ENCODE data around the gene GPR61.

The GPR61 gene

DNA sequence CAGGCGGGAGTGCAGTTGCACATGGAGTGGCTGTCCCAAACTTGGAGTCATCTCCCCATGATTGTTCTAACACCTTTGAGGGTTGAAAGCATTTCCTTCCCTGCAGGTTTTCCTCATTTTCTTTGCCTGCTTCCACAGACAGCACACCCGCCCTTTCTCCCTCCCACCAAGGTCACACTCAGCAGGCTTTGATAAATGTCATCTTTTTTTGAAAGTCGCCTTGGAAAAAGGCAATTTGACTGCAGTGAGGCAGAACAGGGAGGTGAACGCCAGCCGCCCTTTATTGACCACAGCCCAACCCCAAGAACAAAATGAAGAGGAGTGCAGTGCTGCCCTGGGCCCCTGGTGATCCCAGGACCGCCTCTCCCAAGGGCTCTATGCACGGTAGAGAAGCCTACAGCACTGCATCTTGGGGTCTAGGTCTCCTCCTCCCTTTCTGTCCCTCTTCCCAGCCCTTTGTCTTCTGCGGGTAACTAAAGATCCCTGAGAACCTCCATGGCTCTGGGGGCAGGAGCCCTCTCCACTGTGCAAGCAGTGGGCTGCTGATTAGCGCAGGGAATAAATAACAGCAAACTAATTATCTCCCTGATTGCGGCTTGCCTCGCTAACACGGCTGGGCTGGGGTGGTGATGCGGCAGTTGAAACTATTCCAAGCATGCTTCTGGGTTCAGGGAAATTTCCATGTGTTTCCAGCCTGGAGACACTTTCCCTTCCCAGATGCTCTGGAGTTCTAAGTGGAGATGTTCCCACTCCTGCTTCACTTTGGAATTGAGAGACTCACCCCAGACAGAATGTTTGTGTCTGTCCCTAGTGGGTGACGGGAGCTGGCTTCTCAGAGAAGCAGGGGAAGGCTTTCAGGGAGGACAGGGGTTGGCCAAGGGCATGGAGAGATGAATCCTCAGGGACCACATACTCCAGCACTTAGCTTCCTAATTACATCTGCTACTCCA, 18.4 kb upstream of the GPR61 start:
- no peaks in the 10 kb centered on the region for H3K36me3 ChIP-seq (ENCODE audit: control insufficient read depth in 4 of 4, insufficient read depth in 4 of 4, low read length in 3 of 4)
- no peak overlapping the region for H3K4me3 ChIP-seq (ENCODE audit: control insufficient read depth in 1 of 7, extremely low read depth in 1 of 7, insufficient read depth in 4 of 7, low read depth in 2 of 7, low read length in 6 of 7)
- peaks cover 0 to 8% (median 0%) of the 10 kb centered on the region in 5 experiments for H3K27me3 ChIP-seq (replicated peaks in 2 of 5; ENCODE audit: control insufficient read depth in 4 of 5, insufficient read depth in 5 of 5, low read length in 4 of 5)
- WGBS (ENCODE audit: insufficient coverage): 97% methylated on average over 13 of the region's 14 CpGs
- ChIA-PET CTCF (interaction anchor here (1.0 to 39.1 kb wide), 5 partner anchors 11 to 35 kb away, joined by 3 to 1203 read pairs (median 90); partner anchors contain the start of genes AMIGO1, ATXN7L2, CYB561D1 and GPR61), POLR2A (no interaction called here)
- no peak for DNase-seq
- no peak overlapping the region for H3K27ac ChIP-seq (ENCODE audit: insufficient read depth in 1 of 2, low read depth in 1 of 2, low read length in 2 of 2, poor library complexity in 1 of 2, severe bottlenecking in 2 of 2)
- H3K4me1 ChIP-seq (ENCODE audit: control extremely low read depth in 1 of 4, control insufficient read depth in 4 of 4, insufficient read depth in 4 of 4, low read length in 3 of 4): no peaks in the 10 kb centered on the region
- H3K9me3 ChIP-seq (ENCODE audit: control extremely low read depth in 1 of 5, control insufficient read depth in 4 of 5, insufficient read depth in 2 of 5, low read depth in 1 of 5, low read length in 4 of 5): no peaks in the 10 kb centered on the region

DNA sequence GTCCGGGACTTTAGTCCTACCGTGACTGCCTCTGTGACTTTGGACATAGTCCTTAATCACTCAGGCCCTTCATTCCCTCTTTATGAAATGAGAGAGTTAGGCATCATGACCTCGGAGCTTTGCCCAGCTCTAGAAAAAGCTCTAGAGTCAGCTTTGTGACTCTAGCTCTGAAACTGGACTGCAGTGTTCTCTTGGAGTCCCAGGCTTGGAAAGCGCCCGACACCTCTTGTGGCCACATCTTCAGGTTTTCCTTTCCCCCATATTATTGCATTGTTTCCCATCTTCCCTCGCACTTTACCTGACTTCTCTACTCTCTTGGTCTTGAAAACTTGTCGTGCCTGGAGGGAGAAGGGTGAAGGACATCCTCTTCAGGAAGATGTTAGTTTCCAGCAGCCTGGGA, 17.6 kb upstream of the GPR61 start:
- CTCF ChIA-PET: interaction anchor here (4.4 to 26.3 kb wide), 2 partner anchors 10 to 21 kb away, joined by 34 to 1203 read pairs; partner anchors contain the start of genes AMIGO1, ATXN7L2 and CYB561D1

DNA sequence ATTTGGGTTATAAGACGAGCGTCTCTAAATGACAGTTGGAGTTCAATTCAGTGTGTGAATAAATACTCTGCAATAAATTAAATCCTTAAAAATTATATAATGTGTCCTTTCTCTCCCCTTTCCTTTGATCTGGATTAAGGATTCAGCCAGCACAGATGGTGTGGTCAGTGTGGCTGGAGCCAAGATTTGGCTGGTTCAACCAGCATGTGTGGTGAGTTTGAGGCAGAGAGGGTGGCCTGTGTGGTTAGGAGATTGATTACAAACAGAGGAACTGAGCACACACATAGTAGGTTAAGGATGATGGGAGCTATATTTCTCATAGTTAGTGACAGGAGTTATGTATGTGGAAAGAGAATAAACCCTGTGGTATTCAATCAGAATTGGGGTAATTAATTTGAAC, 16.0 kb upstream of the GPR61 start:
- Histone ChIP-seq H3K9me3 (ENCODE audit: control extremely low read depth in 1 of 5, control insufficient read depth in 4 of 5, insufficient read depth in 2 of 5, low read depth in 1 of 5, low read length in 4 of 5) (no peaks in the 10 kb centered on the region), H3K4me3 (ENCODE audit: control insufficient read depth in 1 of 7, extremely low read depth in 1 of 7, insufficient read depth in 4 of 7, low read depth in 2 of 7, low read length in 6 of 7) (no peak overlapping the region), H3K36me3 (ENCODE audit: control insufficient read depth in 4 of 4, insufficient read depth in 4 of 4, low read length in 3 of 4) (no peaks in the 10 kb centered on the region), H3K27ac (ENCODE audit: insufficient read depth in 1 of 2, low read depth in 1 of 2, low read length in 2 of 2, poor library complexity in 1 of 2, severe bottlenecking in 2 of 2) (no peak overlapping the region), H3K27me3 (replicated peaks in 2 of 5; ENCODE audit: control insufficient read depth in 4 of 5, insufficient read depth in 5 of 5, low read length in 4 of 5) (peaks cover 0 to 13% (median 0%) of the 10 kb centered on the region in 5 experiments), H3K4me1 (ENCODE audit: control extremely low read depth in 1 of 4, control insufficient read depth in 4 of 4, insufficient read depth in 4 of 4, low read length in 3 of 4) (no peaks in the 10 kb centered on the region)
- no CpG with 5 or more reads among the region's 2 CpGs for WGBS (ENCODE audit: insufficient coverage)
- DNase-seq: no peak
- ChIA-PET POLR2A (no interaction called here), CTCF (interaction anchor here (0.9 to 26.3 kb wide), 4 partner anchors 9 to 116 kb away, joined by 3 to 1203 read pairs (median 19); partner anchors contain the start of genes AMIGO1, ATXN7L2 and CYB561D1)

More for the DNA sequence above, 17.6 kb upstream of the GPR61 start:
- Histone ChIP-seq H3K27me3 (replicated peaks in 2 of 5; ENCODE audit: control insufficient read depth in 4 of 5, insufficient read depth in 5 of 5, low read length in 4 of 5) (peaks cover 0 to 8% (median 0%) of the 10 kb centered on the region in 5 experiments), H3K4me3 (ENCODE audit: control insufficient read depth in 1 of 7, extremely low read depth in 1 of 7, insufficient read depth in 4 of 7, low read depth in 2 of 7, low read length in 6 of 7) (no peak overlapping the region), H3K36me3 (ENCODE audit: control insufficient read depth in 4 of 4, insufficient read depth in 4 of 4, low read length in 3 of 4) (no peaks in the 10 kb centered on the region), H3K4me1 (ENCODE audit: control extremely low read depth in 1 of 4, control insufficient read depth in 4 of 4, insufficient read depth in 4 of 4, low read length in 3 of 4) (no peaks in the 10 kb centered on the region), H3K9me3 (ENCODE audit: control extremely low read depth in 1 of 5, control insufficient read depth in 4 of 5, insufficient read depth in 2 of 5, low read depth in 1 of 5, low read length in 4 of 5) (no peaks in the 10 kb centered on the region), H3K27ac (ENCODE audit: insufficient read depth in 1 of 2, low read depth in 1 of 2, low read length in 2 of 2, poor library complexity in 1 of 2, severe bottlenecking in 2 of 2) (no peak overlapping the region)
- whole genome bisulfite sequencing (ENCODE audit: insufficient coverage): 97% methylated on average over 5 of the region's 7 CpGs
- POLR2A ChIA-PET: no interaction called here
- no peak for DNase-seq

DNA sequence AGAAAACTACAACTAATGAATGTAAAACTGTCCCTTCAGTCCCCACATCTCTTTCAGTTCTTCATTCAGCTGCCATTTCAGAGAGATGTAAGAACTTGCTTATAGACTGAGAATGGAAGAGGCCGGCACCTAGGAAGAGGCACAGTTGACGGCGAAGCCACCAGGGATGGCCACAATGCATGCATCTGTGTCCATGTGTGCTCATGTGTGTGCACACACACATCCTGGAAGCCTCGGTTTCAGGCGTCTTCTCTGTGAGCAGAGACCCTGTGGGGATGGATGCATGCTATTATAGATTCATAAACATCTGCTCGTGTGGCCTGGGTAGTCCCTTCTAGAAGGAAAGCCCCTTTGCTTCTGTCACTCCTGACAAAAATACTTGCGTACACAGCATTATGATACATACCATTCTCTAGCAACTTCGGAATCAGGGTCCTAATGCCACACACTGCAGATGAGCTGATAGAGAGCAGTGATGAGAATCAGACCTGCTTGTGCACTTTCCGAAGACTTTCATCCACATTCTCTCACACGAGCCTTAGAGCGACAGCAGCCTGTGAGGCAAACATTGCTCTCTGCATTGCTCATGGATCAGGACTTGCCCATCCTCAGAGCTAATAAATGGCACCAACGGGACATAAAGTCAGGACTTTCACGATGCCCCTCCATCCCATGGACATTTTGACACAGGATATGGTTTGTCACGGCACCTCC, 12.4 kb upstream of the GPR61 start:
- no peak overlapping the region for H3K27ac ChIP-seq (ENCODE audit: insufficient read depth in 1 of 2, low read depth in 1 of 2, low read length in 2 of 2, poor library complexity in 1 of 2, severe bottlenecking in 2 of 2)
- H3K9me3 ChIP-seq (ENCODE audit: control extremely low read depth in 1 of 5, control insufficient read depth in 4 of 5, insufficient read depth in 2 of 5, low read depth in 1 of 5, low read length in 4 of 5): no peaks in the 10 kb centered on the region
- peaks cover 0 to 5% (median 0%) of the 10 kb centered on the region in 5 experiments for H3K27me3 ChIP-seq (replicated peaks in 2 of 5; ENCODE audit: control insufficient read depth in 4 of 5, insufficient read depth in 5 of 5, low read length in 4 of 5)
- POLR2A ChIA-PET: no interaction called here
- CTCF ChIA-PET: interaction anchor here (0.5 to 26.3 kb wide), 4 partner anchors 15 to 335 kb away, joined by 3 to 1203 read pairs (median 270); partner anchors contain the start of genes AMIGO1, AMPD2, ATXN7L2 and CYB561D1
- no peaks in the 10 kb centered on the region for H3K36me3 ChIP-seq (ENCODE audit: control insufficient read depth in 4 of 4, insufficient read depth in 4 of 4, low read length in 3 of 4)
- no peak for DNase-seq
- H3K4me3 ChIP-seq (ENCODE audit: control insufficient read depth in 1 of 7, extremely low read depth in 1 of 7, insufficient read depth in 4 of 7, low read depth in 2 of 7, low read length in 6 of 7): no peak overlapping the region
- H3K4me1 ChIP-seq (ENCODE audit: control extremely low read depth in 1 of 4, control insufficient read depth in 4 of 4, insufficient read depth in 4 of 4, low read length in 3 of 4): peaks cover 0 to 2% (median 0%) of the 10 kb centered on the region in 4 experiments
- 86% methylated on average over 11 of the region's 14 CpGs for WGBS (ENCODE audit: insufficient coverage)

DNA sequence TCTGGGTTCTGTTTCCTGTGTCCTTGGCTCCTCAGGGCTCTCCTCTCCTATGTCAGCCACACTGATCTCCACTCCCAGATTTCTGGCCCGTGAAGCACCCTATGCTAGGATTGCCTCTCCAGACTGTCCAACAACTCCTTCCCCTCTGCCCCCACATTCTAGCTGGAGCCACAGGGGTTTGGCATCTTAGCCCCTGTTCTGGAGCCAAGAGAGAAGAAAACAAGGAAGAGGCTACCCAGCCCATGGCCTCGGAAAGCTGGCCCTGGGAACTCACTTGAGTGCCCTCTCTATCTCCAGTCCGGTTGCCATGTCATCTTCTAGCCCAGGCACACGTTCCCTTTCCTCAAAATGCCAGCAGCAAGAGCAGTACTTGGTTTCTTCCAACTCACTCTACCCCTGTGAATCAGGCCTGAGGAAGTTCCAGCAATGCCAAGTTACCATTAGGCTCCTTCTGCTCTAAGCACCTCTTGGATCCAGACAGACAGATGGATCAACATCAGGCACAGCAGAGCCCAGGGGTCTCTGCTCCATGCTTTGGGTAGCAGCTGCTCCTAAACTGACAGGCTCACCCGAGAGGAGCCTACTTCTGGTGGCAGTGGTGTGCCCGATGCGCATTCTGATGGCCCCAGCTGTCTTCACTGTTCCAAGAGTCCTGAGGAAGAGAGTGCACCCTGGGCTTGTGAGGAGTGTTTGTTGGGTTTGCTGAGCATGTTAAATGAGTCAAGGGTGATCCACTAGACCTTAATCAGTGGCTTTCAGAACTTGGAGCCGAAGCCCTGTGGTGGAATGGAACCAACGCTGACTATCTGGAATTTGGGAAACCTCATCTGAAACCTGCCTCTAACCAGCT, 11.6 kb upstream of the GPR61 start:
- H3K4me3 ChIP-seq (ENCODE audit: control insufficient read depth in 1 of 7, extremely low read depth in 1 of 7, insufficient read depth in 4 of 7, low read depth in 2 of 7, low read length in 6 of 7): no peak overlapping the region
- H3K36me3 ChIP-seq (ENCODE audit: control insufficient read depth in 4 of 4, insufficient read depth in 4 of 4, low read length in 3 of 4): no peaks in the 10 kb centered on the region
- CTCF ChIA-PET: interaction anchor here (0.5 to 26.3 kb wide), 5 partner anchors 14 to 334 kb away, joined by 3 to 1203 read pairs (median 110); partner anchors contain the start of genes AMIGO1, AMPD2, ATXN7L2 and CYB561D1
- H3K27me3 ChIP-seq (replicated peaks in 2 of 5; ENCODE audit: control insufficient read depth in 4 of 5, insufficient read depth in 5 of 5, low read length in 4 of 5): peaks cover 0 to 5% (median 0%) of the 10 kb centered on the region in 5 experiments
- no peak for DNase-seq
- POLR2A ChIA-PET: no interaction called here
- H3K4me1 ChIP-seq (ENCODE audit: control extremely low read depth in 1 of 4, control insufficient read depth in 4 of 4, insufficient read depth in 4 of 4, low read length in 3 of 4): peaks cover 0 to 8% (median 5%) of the 10 kb centered on the region in 4 experiments
- H3K27ac ChIP-seq (ENCODE audit: insufficient read depth in 1 of 2, low read depth in 1 of 2, low read length in 2 of 2, poor library complexity in 1 of 2, severe bottlenecking in 2 of 2): no peak overlapping the region
- no peaks in the 10 kb centered on the region for H3K9me3 ChIP-seq (ENCODE audit: control extremely low read depth in 1 of 5, control insufficient read depth in 4 of 5, insufficient read depth in 2 of 5, low read depth in 1 of 5, low read length in 4 of 5)
- WGBS (ENCODE audit: insufficient coverage): 96% methylated on average over 7 of the region's 9 CpGs

DNA sequence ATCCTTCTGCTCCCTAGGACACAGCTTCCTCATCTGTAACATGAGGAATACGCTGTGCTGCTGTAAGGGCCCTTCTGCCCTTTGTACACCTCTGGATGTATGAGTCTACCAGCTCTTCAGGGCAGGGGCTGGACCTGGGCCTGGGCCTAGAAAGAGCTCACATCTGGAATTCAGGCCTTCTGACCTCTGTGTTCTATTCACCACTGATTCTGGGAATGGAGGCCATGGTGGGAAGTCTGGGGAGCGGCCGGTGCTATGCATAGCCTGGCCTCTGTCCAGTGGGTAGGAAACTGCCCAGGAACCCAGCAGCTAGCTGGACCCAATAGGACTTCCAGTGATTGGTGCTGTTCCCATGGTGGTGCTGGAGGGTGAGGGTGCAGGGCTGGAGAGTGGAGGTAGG, 11.0 kb upstream of the GPR61 start:
- WGBS (ENCODE audit: insufficient coverage): 96% methylated on average over 3 of the region's 3 CpGs
- POLR2A ChIA-PET: no interaction called here
- DNase-seq: no peak
- Histone ChIP-seq H3K36me3 (ENCODE audit: control insufficient read depth in 4 of 4, insufficient read depth in 4 of 4, low read length in 3 of 4) (no peaks in the 10 kb centered on the region), H3K4me3 (ENCODE audit: control insufficient read depth in 1 of 7, extremely low read depth in 1 of 7, insufficient read depth in 4 of 7, low read depth in 2 of 7, low read length in 6 of 7) (no peak overlapping the region), H3K9me3 (ENCODE audit: control extremely low read depth in 1 of 5, control insufficient read depth in 4 of 5, insufficient read depth in 2 of 5, low read depth in 1 of 5, low read length in 4 of 5) (no peaks in the 10 kb centered on the region), H3K27me3 (replicated peaks in 2 of 5; ENCODE audit: control insufficient read depth in 4 of 5, insufficient read depth in 5 of 5, low read length in 4 of 5) (peaks cover 0 to 5% (median 0%) of the 10 kb centered on the region in 5 experiments), H3K4me1 (ENCODE audit: control extremely low read depth in 1 of 4, control insufficient read depth in 4 of 4, insufficient read depth in 4 of 4, low read length in 3 of 4) (peaks cover 0 to 8% (median 5%) of the 10 kb centered on the region in 4 experiments), H3K27ac (ENCODE audit: insufficient read depth in 1 of 2, low read depth in 1 of 2, low read length in 2 of 2, poor library complexity in 1 of 2, severe bottlenecking in 2 of 2) (no peak overlapping the region)
- CTCF ChIA-PET: interaction anchor here (0.9 to 26.3 kb wide), 5 partner anchors 13 to 263 kb away, joined by 3 to 1203 read pairs (median 110); partner anchors contain the start of genes AMIGO1, AMPD2, ATXN7L2 and CYB561D1
